HFF-Myc (cell line): ENCODE data around the gene FBXL4.
A peak's percentile ranks its signal among the peaks of the same experiment; 100 is the strongest.

Source experiments
- DNase-seq: peaks from one replicate; pipeline ENCODE4 v3.0.0-alpha.2; 2011; ENCODE audit warnings: low read depth; ENCODE audit errors: extremely low read depth
- H3K4me3 ChIP-seq: replicated peaks from 2 replicates; pipeline ENCODE4 v1.5.1; 2011; ENCODE audit warnings: low read depth, mild to moderate bottlenecking, control low read depth, low read length
- CTCF ChIP-seq: IDR thresholded peaks from 2 replicates; pipeline ENCODE4 v1.5.1; 2012; ENCODE audit warnings: mild to moderate bottlenecking, low read depth, low read length, control low read depth; ENCODE audit errors: missing control alignments

The FBXL4 gene

GRCh38 chr6:98971303-98971702 is 23.6 kb upstream of the FBXL4 start:
- no peak for TF ChIP-seq CTCF
- DNase-seq, result no peak
- no peak overlapping the region for H3K4me3 ChIP-seq

DNA sequence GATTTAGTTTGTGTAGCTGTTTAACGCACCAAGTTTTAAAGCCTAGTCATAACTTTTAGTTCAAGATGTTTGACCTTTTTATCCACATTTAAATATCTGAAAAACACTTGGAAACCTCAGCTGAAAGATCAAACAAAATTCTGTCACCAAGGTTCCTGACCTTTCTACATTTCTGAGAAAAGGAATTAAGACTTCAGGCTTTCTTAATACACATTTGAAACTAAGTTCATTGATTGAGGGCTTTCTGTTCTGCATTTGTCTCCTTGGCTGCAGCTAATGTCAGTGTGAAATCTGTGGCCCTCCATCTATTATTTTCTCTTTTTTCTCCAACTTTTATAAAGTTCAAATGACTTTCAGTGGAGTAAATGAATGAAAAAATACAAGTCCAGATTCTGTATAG is 22.7 kb upstream of the FBXL4 start:
- no peak for DNase-seq
- H3K4me3 ChIP-seq, result no peak overlapping the region
- no peak for TF ChIP-seq CTCF

DNA sequence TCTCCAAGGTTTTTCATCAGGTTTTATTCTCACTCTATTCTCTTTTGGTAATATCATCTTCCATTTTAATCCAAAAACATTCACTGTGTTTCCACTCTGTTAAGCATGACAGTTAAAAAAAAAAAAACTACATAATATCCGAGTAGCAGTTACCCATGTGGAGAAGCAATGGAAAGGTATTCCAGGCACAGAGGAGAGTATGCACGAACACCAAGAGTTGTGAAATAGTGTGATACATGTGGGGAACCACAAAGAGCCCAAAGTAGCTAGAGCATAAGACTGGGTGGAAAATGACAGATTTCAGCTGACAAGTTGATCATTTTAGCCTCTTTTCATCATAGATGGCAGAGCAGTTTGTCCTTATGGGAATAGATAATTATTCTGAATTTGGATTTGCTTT is 19.9 kb upstream of the FBXL4 start:
- no peak for DNase-seq
- no peak overlapping the region for H3K4me3 ChIP-seq
- no peak for TF ChIP-seq CTCF

- TF ChIP-seq CTCF, result no peak
- no peak overlapping the region for H3K4me3 ChIP-seq
- no peak for DNase-seq
Measured at GRCh38 chr6:98959631-98960030, 11.9 kb upstream of the FBXL4 start.

GRCh38 chr6:98958776-98959175 is 11.0 kb upstream of the FBXL4 start:
- DNase-seq, result no peak
- H3K4me3 ChIP-seq, result no peak overlapping the region
- no peak for TF ChIP-seq CTCF

- H3K4me3 ChIP-seq, result no peak overlapping the region
- DNase-seq, result peak; percentile 67
- TF ChIP-seq CTCF, result no peak
Measured at GRCh38 chr6:98957450-98957849, 9.7 kb upstream of the FBXL4 start.

DNA sequence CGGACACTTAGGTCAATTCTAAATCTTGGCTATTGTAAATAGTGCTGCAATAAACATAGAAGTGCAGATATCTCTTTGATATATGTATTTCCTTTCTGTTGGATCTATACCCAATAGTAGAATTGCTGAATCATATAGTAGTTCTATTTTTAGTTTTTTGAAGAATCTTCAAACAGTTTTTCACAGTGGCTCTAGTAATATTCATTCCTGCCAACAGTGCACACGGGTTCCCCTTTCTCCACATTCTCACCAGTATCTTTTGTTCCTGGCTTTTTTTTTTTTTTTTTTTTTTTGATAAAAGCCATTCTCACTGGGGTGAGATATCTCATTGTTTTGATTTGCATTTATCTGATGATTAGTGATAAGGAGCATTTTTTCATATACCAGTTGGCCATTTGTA is 1.8 kb upstream of the FBXL4 start:
- TF ChIP-seq CTCF, result no peak
- DNase-seq, result no peak
- H3K4me3 ChIP-seq, result no peak overlapping the region
